ENCODE results near the gene OR10P1.
"Not testable (repeated sequence)": the region's sequence is repeated elsewhere in the genome, so short reads cannot be mapped to it uniquely, and the experiment has no call there.

- not testable (repeated sequence) for TF ChIP-seq POLR2AphosphoS5 (IDR thresholded peaks at IDR 0.05); CTCF (IDR thresholded peaks at IDR 0.05); POLR2A (IDR thresholded peaks at IDR 0.05; ENCODE audit: low read depth)
Measured at GRCh38 chr12:55650620-55651298, 14.1 kb downstream of the OR10P1 start.

Data from esophagus muscularis mucosa (tissue), 3 donors.